ENCODE measurements around the gene CCDC12.

The CCDC12 gene

GRCh38 chr3:46935989-46936558, 40.5 kb downstream of the CCDC12 start:
- DNase-seq (ENCODE audit: low read depth), result no peak

- DNase-seq (ENCODE audit: low read depth), result no peak
Measured at GRCh38 chr3:46935168-46935858, 41.2 kb downstream of the CCDC12 start.

- DNase-seq (ENCODE audit: low read depth), result no peak
Measured at GRCh38 chr3:46934498-46935167, 41.9 kb downstream of the CCDC12 start.

GRCh38 chr3:46934072-46934471, 42.5 kb downstream of the CCDC12 start:
- no peak for DNase-seq (ENCODE audit: low read depth)

GRCh38 chr3:46933261-46933660, 43.3 kb downstream of the CCDC12 start:
- no peak for DNase-seq (ENCODE audit: low read depth)

GRCh38 chr3:46932455-46933225, 43.9 kb downstream of the CCDC12 start:
- no peak for DNase-seq (ENCODE audit: low read depth)

- no peak for DNase-seq (ENCODE audit: low read depth)
Measured at GRCh38 chr3:46931631-46932331, 44.8 kb downstream of the CCDC12 start.

GRCh38 chr3:46930945-46931403, 45.6 kb downstream of the CCDC12 start:
- no peak for DNase-seq (ENCODE audit: low read depth)

- no peak for DNase-seq (ENCODE audit: low read depth)
Measured at GRCh38 chr3:46930166-46930944, 46.2 kb downstream of the CCDC12 start.

GRCh38 chr3:46929324-46929723, 47.2 kb downstream of the CCDC12 start:
- DNase-seq (ENCODE audit: low read depth), result no peak

- DNase-seq (ENCODE audit: low read depth), result no peak
Measured at GRCh38 chr3:46928282-46928681, 48.3 kb downstream of the CCDC12 start.

- DNase-seq (ENCODE audit: low read depth), result no peak
Measured at GRCh38 chr3:46927718-46928073, 48.8 kb downstream of the CCDC12 start.

GRCh38 chr3:46926871-46927717, 49.5 kb downstream of the CCDC12 start:
- no peak for DNase-seq (ENCODE audit: low read depth)

- DNase-seq (ENCODE audit: low read depth), result no peak
Measured at GRCh38 chr3:46926447-46926846, 50.1 kb downstream of the CCDC12 start.

GRCh38 chr3:46926039-46926438, 50.5 kb downstream of the CCDC12 start:
- no peak for DNase-seq (ENCODE audit: low read depth)

- no peak for DNase-seq (ENCODE audit: low read depth)
Measured at GRCh38 chr3:46925585-46925934, 51.0 kb downstream of the CCDC12 start.

GRCh38 chr3:46924921-46925584, 51.5 kb downstream of the CCDC12 start:
- DNase-seq (ENCODE audit: low read depth), result no peak

- peak; percentile 14 for DNase-seq (ENCODE audit: low read depth)
Measured at GRCh38 chr3:46923559-46924350, 52.8 kb downstream of the CCDC12 start.
